COLO668 (cell line): ENCODE results near the gene GPC6.

Source experiments
- DNase-seq: peaks from one replicate; lab custom pipeline; 2025; ENCODE audit not compliant: unreplicated experiment; lab: John Stamatoyannopoulos, UW

GPC6 gene

GRCh38 chr13:94227255-94227879, 1000.8 kb downstream of the GPC6 start:
- no peak for DNase-seq

GRCh38 chr13:94228763-94229162, 1002.2 kb downstream of the GPC6 start:
- DNase-seq: no peak

DNA sequence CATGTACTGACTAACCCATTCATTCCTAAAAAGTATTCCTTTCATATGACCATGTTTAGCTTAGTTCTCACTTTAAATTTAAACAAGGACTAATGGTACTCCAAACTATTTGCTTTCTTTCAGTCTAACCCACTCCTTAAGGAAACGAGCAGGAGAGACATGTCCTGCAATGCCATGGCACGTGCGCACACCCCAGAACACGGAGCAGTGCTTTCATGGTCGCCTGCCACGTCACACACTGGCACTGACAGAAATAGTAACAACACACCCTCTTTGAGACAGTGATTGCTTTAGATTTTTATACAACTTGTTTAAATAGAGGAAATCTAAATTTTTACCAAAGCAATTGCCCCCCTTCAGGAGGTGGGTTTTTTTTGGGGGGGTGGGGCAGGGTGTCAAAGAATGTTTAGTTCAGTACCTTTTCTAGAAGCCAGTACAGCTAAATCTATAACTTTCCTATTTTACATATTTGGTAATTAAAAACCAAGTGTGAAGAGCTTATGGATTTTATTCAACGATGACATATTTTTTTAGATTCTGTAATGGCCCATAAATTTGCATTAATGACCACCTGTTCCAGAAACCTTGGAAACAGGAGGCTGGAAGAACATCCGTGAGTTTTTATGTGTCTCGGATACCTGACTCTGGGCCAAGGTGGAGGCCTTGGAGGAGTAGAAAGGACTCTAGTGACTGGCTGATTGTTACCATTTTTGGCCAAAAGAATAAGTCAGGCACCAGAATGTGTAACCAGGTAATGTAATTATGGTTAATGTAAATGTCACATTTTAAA, 1005.7 kb downstream of the GPC6 start:
- DNase-seq: no peak

GRCh38 chr13:94232956-94233355, 1006.3 kb downstream of the GPC6 start:
- DNase-seq: no peak

GRCh38 chr13:94233401-94233800, 1006.8 kb downstream of the GPC6 start:
- DNase-seq: no peak

GRCh38 chr13:94233837-94234236, 1007.2 kb downstream of the GPC6 start:
- DNase-seq: no peak

- no peak for DNase-seq
These were observed 1008.1 kb downstream of the GPC6 start for GRCh38 chr13:94234738-94235137.

GRCh38 chr13:94236132-94236531, 1009.5 kb downstream of the GPC6 start:
- no peak for DNase-seq

DNA sequence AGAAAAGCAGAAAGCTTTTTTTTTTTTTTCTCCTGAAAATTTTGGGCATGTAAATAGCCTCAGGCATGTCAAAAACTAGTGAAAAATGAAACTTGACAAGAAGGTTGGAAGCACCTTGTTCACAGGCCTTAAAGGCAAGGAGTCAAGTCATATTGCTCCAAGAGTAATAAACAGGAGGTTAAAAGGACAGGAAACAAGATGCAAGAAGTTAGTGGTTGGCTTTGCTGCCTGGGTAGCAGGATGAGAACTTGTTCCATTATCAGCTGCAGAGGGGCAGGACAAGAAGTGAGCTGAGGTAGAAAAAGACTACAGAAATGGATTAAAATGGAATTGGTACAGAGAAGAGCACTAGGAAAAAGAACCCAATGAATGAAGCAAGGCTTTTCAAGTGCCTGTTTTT, 1010.3 kb downstream of the GPC6 start:
- DNase-seq: no peak

DNA sequence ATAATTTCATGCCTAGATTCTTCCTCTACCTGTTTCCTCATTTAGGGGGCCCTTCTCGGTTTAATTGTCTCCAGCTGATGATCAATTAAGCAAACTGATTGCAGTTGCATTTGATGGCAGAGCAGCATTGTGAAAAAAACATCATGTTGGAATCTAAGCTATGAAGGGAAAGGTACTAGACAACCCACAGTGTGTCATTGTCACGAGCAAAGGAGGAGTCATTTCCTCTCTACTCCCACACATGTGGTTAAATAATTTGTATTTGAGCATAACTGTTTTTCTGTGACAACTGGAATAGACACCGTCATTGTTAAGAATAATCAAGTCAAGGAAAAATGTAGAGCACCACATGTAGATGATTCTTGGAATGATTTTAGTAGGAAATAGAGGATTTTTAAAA, 1012.5 kb downstream of the GPC6 start:
- no peak for DNase-seq

- no peak for DNase-seq
These were observed 1015.9 kb downstream of the GPC6 start for GRCh38 chr13:94242554-94242953.

GRCh38 chr13:94243551-94243950, 1016.9 kb downstream of the GPC6 start:
- no peak for DNase-seq

DNA sequence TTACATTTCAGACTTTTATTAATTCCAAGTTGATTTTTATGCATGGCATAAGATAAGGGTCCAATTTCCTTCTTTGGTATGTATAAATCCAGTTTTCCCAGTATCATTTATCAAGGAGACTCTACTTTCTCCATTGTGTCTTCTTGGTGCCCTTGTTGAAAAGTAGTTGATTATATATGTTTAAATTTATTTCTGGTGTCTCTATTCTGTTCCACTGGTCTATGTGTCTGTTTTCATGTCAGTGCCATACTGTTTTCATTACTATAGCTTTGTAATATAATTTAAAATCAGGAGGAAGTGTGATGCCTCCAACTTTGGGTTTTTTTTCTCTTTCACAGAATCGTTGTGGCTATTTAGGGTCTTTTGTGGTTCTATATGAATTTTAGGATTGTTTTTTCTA, 1019.9 kb downstream of the GPC6 start:
- no peak for DNase-seq

- DNase-seq: no peak
These were observed 1021.3 kb downstream of the GPC6 start for GRCh38 chr13:94247890-94248289.

DNA sequence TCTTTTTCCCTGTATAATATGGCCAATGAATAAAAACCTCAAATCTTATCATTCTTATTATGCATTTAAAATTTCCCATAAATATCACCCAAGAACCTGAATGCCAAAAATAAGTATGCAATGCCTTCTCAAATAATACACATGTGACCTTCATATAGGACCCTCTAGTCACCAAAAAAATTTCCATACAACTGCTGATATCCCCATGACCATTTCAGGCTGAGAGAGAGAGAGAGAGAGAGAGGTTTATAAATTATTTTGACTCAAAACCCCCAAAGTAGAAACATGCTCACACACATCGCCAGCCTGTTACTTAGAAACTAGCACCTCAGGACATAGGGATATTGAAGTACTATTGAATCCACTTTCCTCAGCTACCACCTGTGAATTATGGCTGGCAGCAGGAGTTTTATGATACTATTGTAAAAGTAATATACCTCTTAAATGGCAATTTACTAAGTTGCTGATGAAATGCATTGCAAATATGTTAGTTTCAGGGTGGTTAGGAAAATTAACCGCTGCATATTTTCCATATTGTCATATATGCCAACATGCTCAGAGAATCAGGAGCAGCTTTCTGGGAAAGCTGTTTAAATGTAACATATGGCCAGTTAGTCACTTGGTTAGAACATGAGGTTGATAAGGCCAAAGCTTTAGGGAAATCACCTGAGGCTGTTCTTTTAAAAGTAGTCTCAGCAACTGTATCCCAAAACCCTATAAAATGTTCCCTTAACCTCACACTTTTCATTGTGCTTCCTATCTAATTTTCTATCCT, 1022.0 kb downstream of the GPC6 start:
- no peak for DNase-seq

DNA sequence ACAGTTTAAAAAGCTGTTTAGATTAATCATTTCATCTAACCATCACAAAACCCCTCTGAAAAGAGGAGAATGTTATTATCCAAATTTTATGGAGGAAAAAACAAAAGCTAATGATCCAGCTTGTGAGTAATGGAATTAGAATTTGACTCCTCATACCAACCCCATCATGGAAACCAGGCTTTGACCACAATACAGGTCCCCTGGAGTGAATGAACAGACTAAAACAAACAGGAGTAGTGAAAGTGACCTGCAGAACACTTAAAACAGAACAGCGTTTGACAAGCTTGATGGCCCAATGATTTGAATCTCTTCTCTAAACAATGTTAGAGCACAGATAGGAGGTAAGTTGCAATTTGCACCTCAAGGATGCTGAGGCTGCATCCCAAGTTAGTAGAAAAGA, 1022.9 kb downstream of the GPC6 start:
- no peak for DNase-seq

- no peak for DNase-seq
These were observed 1025.4 kb downstream of the GPC6 start for GRCh38 chr13:94251831-94252608.

DNA sequence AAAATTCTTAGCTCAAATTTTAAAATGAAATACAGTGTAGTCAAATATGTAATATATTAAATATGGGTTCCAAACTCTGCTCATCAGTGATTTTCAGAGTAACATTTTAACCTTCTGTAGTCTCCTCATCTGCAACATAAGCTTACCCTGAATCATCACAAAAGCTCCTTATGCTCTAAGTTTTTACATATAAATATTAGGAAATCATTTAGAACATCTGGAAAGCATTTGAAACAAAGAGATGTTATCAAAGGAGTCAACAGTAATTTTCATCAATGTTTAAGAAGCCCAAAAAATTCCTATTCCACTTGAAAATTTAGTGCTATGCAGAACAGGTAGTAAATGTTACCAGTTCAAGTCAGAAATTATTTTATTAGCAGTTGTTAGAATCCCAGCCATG, 1028.1 kb downstream of the GPC6 start:
- DNase-seq: no peak

GRCh38 chr13:94256721-94257120, 1030.1 kb downstream of the GPC6 start:
- no peak for DNase-seq

GRCh38 chr13:94259984-94260383, 1033.4 kb downstream of the GPC6 start:
- no peak for DNase-seq

- no peak for DNase-seq
These were observed 1034.6 kb downstream of the GPC6 start for GRCh38 chr13:94261163-94261562.
